Measurements from ENCODE around the gene SMARCA4.
A peak's percentile ranks its signal among the peaks of the same experiment; 100 is the strongest.

SMARCA4 gene

DNA sequence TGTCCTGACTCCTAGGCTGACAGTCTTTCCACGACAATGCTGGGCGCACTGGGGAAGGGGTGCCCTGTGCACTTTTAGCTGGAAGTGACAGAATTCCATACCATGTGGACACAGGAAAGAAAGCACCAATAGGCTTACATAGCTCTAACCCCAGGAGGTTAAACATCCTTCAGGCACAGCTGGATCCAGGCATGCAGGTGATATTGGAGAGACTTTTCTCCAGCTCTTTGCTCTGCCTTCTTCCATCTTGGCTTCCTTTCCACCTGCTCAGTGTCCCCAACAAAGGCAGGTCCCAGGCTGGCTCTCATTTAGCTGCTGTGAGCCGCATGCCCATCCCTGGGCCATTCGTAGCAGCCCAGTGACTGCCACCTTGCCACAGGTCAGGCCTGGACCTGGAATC is 67.3 kb downstream of the SMARCA4 start:
- no peak overlapping the region for H3K9ac ChIP-seq (ENCODE audit: insufficient read length, low read depth)
- H3K36me3 ChIP-seq (ENCODE audit: insufficient read depth, insufficient read length, low read length) = peaks cover 94% of the 10 kb centered on the region

DNA sequence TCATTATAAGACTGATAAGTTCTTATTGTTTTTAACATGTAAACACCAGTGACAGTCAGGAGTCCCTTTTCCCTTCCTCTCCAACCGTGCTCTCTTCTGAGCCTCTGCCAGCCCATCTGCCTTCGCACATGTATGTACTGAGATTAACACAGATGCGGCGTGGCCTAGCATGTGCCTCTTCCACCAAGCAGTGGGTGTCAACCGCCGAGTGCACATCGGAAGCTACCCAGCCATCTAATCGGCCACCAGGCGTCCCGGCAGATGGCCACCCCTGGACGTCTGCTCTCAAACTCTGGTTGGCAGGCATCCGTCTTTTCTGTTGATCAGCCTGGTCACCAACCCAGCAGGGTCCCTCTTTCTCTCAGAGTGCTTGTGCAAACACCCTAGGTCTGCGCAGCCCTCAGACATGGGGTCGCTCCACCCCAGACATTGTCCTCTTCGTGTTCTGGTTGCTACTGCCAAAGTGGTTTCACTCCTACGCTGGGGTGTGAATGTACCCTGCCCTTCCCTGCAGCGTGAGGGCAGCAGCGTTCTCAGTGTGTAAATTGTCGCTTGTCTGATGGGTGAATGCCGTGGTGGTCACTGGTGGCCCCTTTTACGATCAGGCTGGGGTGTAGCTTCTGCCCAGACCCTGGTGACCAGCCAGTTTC is 70.7 kb downstream of the SMARCA4 start:
- Histone ChIP-seq H3K27me3 (ENCODE audit: insufficient read depth, insufficient read length) (no peaks in the 10 kb centered on the region), H3K9ac (ENCODE audit: insufficient read length, low read depth) (no peak overlapping the region), H3K4me1 (ENCODE audit: insufficient read depth, insufficient read length) (no peaks in the 10 kb centered on the region), H3K4me3 (ENCODE audit: insufficient read length, low read depth) (no peak overlapping the region), H3K36me3 (ENCODE audit: insufficient read depth, insufficient read length, low read length) (peaks cover 96% of the 10 kb centered on the region), H3K9me3 (ENCODE audit: insufficient read depth, low read length) (no peaks in the 10 kb centered on the region)
- DNase-seq (ENCODE audit: low read depth, low spot score) = no peak
- TF ChIP-seq ZNF274 (IDR thresholded peaks at IDR 0.05; ENCODE audit: low read depth, low read length) (no peak), YY1 (IDR thresholded peaks at IDR 0.05; ENCODE audit: insufficient read depth, insufficient read length) (no peak), SUZ12 (IDR thresholded peaks at IDR 0.05; ENCODE audit: extremely low read depth, insufficient read depth, insufficient read length) (no peak)

More for the DNA sequence above, 67.3 kb downstream of the SMARCA4 start:
- TF ChIP-seq ZNF274 (IDR thresholded peaks at IDR 0.05; ENCODE audit: low read depth, low read length) = no peak
- Histone ChIP-seq H3K4me3 (ENCODE audit: insufficient read length, low read depth) (no peak overlapping the region), H3K9me3 (ENCODE audit: insufficient read depth, low read length) (no peaks in the 10 kb centered on the region), H3K27me3 (ENCODE audit: insufficient read depth, insufficient read length) (no peaks in the 10 kb centered on the region), H3K4me1 (ENCODE audit: insufficient read depth, insufficient read length) (no peaks in the 10 kb centered on the region)
- DNase-seq (ENCODE audit: low read depth, low spot score) = no peak

DNA sequence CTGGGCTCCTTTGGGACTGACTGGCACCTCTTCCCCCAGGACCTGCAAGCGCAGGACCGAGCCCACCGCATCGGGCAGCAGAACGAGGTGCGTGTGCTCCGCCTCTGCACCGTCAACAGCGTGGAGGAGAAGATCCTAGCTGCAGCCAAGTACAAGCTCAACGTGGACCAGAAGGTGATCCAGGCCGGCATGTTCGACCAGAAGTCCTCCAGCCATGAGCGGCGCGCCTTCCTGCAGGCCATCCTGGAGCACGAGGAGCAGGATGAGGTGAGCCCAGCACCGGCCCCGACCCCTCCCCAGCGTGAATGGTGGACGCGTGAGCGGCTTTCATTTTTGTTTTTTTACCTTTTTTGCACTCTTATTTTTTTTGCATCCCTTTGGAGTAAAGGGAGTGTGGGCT is 72.4 kb downstream of the SMARCA4 start:
- Histone ChIP-seq H3K9ac (ENCODE audit: insufficient read length, low read depth) (no peak overlapping the region), H3K27me3 (ENCODE audit: insufficient read depth, insufficient read length) (no peaks in the 10 kb centered on the region), H3K4me3 (ENCODE audit: insufficient read length, low read depth) (no peak overlapping the region), H3K9me3 (ENCODE audit: insufficient read depth, low read length) (no peaks in the 10 kb centered on the region), H3K36me3 (ENCODE audit: insufficient read depth, insufficient read length, low read length) (peaks cover 96% of the 10 kb centered on the region), H3K4me1 (ENCODE audit: insufficient read depth, insufficient read length) (no peaks in the 10 kb centered on the region)
- DNase-seq (ENCODE audit: low read depth, low spot score) = no peak
- TF ChIP-seq YY1 (IDR thresholded peaks at IDR 0.05; ENCODE audit: insufficient read depth, insufficient read length) (no peak), ZNF274 (IDR thresholded peaks at IDR 0.05; ENCODE audit: low read depth, low read length) (no peak), SUZ12 (IDR thresholded peaks at IDR 0.05; ENCODE audit: extremely low read depth, insufficient read depth, insufficient read length) (no peak)

DNA sequence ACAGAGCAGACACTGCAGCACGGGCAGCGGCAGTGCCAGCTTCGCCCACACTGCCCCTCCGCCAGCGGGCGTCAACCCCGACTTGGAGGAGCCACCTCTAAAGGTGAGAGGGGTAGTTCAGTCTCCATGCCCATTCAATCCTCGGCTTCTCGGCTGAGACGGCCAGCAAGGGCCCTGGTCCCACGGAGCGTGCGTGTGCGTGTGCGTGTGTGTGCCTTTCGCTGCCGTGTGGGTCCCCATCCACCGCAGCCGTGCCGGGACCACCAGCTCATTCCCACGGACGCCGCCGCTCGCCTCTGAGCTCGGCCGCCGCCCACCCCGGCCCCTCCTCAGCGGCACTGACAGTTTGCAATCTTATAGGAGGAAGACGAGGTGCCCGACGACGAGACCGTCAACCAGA is 72.9 kb downstream of the SMARCA4 start:
- peaks cover 96% of the 10 kb centered on the region for H3K36me3 ChIP-seq (ENCODE audit: insufficient read depth, insufficient read length, low read length)
- no peaks in the 10 kb centered on the region for H3K4me1 ChIP-seq (ENCODE audit: insufficient read depth, insufficient read length)
- H3K9me3 ChIP-seq (ENCODE audit: insufficient read depth, low read length) = no peaks in the 10 kb centered on the region
- no peak overlapping the region for H3K4me3 ChIP-seq (ENCODE audit: insufficient read length, low read depth)
- H3K27me3 ChIP-seq (ENCODE audit: insufficient read depth, insufficient read length) = no peaks in the 10 kb centered on the region
- no peak for TF ChIP-seq SUZ12 (IDR thresholded peaks at IDR 0.05; ENCODE audit: extremely low read depth, insufficient read depth, insufficient read length)
- no peak for TF ChIP-seq YY1 (IDR thresholded peaks at IDR 0.05; ENCODE audit: insufficient read depth, insufficient read length)
- no peak for TF ChIP-seq ZNF274 (IDR thresholded peaks at IDR 0.05; ENCODE audit: low read depth, low read length)
- no peak for DNase-seq (ENCODE audit: low read depth, low spot score)
- H3K9ac ChIP-seq (ENCODE audit: insufficient read length, low read depth) = no peak overlapping the region

DNA sequence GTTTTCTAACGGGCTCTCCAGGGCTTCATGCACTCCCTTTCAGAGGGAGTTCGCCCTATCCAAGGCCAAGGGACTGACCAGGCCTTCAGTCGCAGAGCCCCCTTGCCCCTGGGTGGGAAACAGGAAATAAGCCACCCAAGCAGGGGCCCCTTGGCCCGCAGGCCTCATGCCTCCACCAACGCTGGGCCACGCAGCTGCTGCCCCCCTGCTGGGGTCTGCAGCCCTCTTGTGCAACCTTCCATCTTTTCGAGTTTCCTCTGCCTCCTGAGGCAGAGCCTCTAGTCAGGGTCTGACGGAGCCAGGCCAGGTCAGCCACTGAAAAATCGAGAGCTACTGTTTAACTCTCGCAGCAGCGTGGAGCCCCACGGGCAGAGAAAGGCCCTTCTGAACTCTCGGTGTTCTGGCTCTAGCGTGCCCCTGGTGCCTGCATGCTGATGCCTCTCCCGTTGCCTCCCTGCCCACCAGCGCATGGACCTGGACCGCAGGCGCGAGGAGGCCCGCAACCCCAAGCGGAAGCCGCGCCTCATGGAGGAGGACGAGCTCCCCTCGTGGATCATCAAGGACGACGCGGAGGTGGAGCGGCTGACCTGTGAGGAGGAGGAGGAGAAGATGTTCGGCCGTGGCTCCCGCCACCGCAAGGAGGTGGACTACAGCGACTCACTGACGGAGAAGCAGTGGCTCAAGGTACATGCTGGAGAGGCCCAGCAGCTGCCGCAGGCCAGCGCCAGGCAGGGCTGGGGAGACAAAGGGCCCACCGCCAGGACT is 73.8 kb downstream of the SMARCA4 start:
- TF ChIP-seq YY1 (IDR thresholded peaks at IDR 0.05; ENCODE audit: insufficient read depth, insufficient read length) (no peak), ZNF274 (IDR thresholded peaks at IDR 0.05; ENCODE audit: low read depth, low read length) (no peak), SUZ12 (IDR thresholded peaks at IDR 0.05; ENCODE audit: extremely low read depth, insufficient read depth, insufficient read length) (no peak)
- Histone ChIP-seq H3K27me3 (ENCODE audit: insufficient read depth, insufficient read length) (no peaks in the 10 kb centered on the region), H3K4me3 (ENCODE audit: insufficient read length, low read depth) (no peak overlapping the region), H3K9me3 (ENCODE audit: insufficient read depth, low read length) (no peaks in the 10 kb centered on the region), H3K9ac (ENCODE audit: insufficient read length, low read depth) (no peak overlapping the region), H3K4me1 (ENCODE audit: insufficient read depth, insufficient read length) (no peaks in the 10 kb centered on the region), H3K36me3 (ENCODE audit: insufficient read depth, insufficient read length, low read length) (peaks cover 95% of the 10 kb centered on the region)
- no peak for DNase-seq (ENCODE audit: low read depth, low spot score)

DNA sequence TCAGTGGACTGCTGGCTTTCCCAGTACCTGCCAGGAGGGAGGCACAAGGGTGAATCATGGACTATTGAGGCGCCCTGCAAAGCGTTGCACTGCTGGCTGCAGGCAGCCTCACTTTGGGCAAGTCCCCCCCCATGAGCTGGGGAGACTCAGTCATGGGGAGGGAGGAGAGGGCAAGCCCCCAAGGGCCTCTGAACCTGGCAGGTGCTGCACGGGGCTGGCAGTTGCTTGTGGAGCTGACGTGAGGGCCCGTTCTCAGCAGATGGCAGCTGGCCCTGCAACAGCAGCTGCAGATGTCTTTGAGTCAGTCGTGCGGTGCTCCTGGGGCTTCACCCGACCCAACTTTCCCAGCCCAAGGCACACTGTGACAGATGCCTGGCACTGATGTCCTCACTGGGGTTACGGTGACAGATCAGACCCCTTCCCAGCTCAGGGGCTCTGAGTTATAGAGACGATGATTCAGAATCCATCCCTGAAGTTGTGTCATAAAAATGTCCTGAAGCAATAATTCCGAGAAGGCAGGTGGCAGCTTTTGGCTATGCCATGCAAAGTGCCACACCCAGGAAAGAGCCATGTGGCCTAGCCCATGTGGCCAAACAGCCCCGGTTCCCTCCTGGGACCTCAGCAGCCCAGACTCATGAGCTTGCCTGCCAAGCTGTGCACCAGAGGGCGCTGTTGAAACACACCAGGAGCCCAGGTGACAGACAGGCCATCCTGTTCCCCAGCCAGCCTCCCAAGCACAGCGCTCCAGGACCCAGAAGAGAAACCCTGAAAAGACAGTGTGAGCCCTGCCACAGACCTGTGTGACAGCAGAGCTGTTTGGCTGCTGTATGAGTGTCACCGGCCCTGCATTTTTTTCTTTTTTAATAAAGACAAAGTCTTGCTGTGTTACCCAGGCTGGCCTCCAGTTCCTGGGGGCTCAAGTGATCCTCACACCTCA is 74.9 kb downstream of the SMARCA4 start:
- peaks cover 91% of the 10 kb centered on the region for H3K36me3 ChIP-seq (ENCODE audit: insufficient read depth, insufficient read length, low read length)
- H3K9ac ChIP-seq (ENCODE audit: insufficient read length, low read depth) = no peak overlapping the region
- H3K4me3 ChIP-seq (ENCODE audit: insufficient read length, low read depth) = no peak overlapping the region
- TF ChIP-seq SUZ12 (IDR thresholded peaks at IDR 0.05; ENCODE audit: extremely low read depth, insufficient read depth, insufficient read length) (no peak), ZNF274 (IDR thresholded peaks at IDR 0.05; ENCODE audit: low read depth, low read length) (no peak), YY1 (IDR thresholded peaks at IDR 0.05; ENCODE audit: insufficient read depth, insufficient read length) (no peak)
- peak; percentile 80 for DNase-seq (ENCODE audit: low read depth, low spot score)
- no peaks in the 10 kb centered on the region for H3K9me3 ChIP-seq (ENCODE audit: insufficient read depth, low read length)
- no peaks in the 10 kb centered on the region for H3K4me1 ChIP-seq (ENCODE audit: insufficient read depth, insufficient read length)
- H3K27me3 ChIP-seq (ENCODE audit: insufficient read depth, insufficient read length) = no peaks in the 10 kb centered on the region

DNA sequence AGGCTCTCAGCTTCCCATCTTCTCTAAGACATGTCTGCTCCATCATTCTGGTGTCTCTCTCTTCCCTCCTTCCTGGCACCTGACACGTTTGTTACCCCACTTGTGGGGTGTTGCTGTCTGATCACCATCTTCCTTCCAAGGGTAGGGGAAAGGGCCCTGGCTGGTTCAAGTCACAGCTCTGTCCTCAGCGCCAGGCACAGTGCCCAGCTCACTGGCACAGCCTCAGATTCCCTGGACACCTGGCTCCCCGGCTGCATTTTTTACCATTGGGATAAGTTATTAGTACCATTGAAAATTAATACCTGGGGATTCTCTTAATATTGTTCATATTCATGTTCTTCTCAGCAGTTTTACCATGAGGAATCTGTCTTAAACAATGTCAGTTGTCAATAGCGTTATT is 77.7 kb downstream of the SMARCA4 start:
- H3K36me3 ChIP-seq (ENCODE audit: insufficient read depth, insufficient read length, low read length) = peaks cover 93% of the 10 kb centered on the region
- H3K9me3 ChIP-seq (ENCODE audit: insufficient read depth, low read length) = no peaks in the 10 kb centered on the region
- H3K4me1 ChIP-seq (ENCODE audit: insufficient read depth, insufficient read length) = no peaks in the 10 kb centered on the region
- H3K27me3 ChIP-seq (ENCODE audit: insufficient read depth, insufficient read length) = no peaks in the 10 kb centered on the region
- H3K4me3 ChIP-seq (ENCODE audit: insufficient read length, low read depth) = no peak overlapping the region
- H3K9ac ChIP-seq (ENCODE audit: insufficient read length, low read depth) = no peak overlapping the region
- DNase-seq (ENCODE audit: low read depth, low spot score) = no peak
- TF ChIP-seq ZNF274 (IDR thresholded peaks at IDR 0.05; ENCODE audit: low read depth, low read length) = no peak
- TF ChIP-seq SUZ12 (IDR thresholded peaks at IDR 0.05; ENCODE audit: extremely low read depth, insufficient read depth, insufficient read length) = no peak
- no peak for TF ChIP-seq YY1 (IDR thresholded peaks at IDR 0.05; ENCODE audit: insufficient read depth, insufficient read length)

Data from NT2/D1 (cell line).